B cell (primary cell): Measurements from ENCODE around the gene CFAP54.

Experiments used
- EZH2 ChIP-seq: IDR thresholded peaks from 2 replicates; pipeline ENCODE4 v1.6.1; 2012; ENCODE audit warnings: borderline replicate concordance, low read depth, mild to moderate bottlenecking, moderate library complexity, low read length; ENCODE audit not compliant: insufficient read depth, poor library complexity, severe bottlenecking
- TF ChIP-seq, protein P1 (sequence below): fragments of 200-600 bp; IDR thresholded peaks from one replicate; pipeline ENCODE4 v1.8.0; 2022; ENCODE audit warnings: antibody characterized with exemption, mild to moderate bottlenecking

DNA sequence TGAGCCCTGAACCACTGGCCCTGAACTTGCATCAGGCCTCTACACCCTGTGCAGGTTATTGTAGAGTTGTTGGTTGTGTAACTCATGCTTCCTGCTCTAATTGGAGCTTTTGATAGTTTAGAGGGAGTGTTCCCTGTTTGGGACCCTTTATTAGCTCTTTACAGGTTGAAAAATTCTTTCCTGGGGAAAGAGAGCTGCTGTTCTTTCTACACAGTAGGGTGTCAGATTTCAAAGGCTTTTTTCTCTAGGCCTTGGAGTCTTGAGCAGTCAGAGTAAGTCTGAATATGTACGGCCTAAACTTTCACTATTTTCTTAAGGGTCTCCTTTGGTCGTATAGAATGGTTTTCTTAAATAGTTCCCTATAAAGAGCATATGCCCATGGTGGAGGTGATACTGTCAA is 356.9 kb downstream of the CFAP54 start:
- TF ChIP-seq, protein P1, sequence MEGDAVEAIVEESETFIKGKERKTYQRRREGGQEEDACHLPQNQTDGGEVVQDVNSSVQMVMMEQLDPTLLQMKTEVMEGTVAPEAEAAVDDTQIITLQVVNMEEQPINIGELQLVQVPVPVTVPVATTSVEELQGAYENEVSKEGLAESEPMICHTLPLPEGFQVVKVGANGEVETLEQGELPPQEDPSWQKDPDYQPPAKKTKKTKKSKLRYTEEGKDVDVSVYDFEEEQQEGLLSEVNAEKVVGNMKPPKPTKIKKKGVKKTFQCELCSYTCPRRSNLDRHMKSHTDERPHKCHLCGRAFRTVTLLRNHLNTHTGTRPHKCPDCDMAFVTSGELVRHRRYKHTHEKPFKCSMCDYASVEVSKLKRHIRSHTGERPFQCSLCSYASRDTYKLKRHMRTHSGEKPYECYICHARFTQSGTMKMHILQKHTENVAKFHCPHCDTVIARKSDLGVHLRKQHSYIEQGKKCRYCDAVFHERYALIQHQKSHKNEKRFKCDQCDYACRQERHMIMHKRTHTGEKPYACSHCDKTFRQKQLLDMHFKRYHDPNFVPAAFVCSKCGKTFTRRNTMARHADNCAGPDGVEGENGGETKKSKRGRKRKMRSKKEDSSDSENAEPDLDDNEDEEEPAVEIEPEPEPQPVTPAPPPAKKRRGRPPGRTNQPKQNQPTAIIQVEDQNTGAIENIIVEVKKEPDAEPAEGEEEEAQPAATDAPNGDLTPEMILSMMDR: no peak
- no peak for TF ChIP-seq EZH2
